Epithelial cell of proximal tubule (primary cell): ENCODE data around the gene BLTP3A. TPM values are rescaled to one million over a fixed set of nuclear protein-coding genes. Genes with fewer than 3 reads are reported as not detected.

Source experiments
- DNase-seq: peaks from one replicate; pipeline ENCODE4 v3.0.0-alpha.2; 2011; ENCODE audit warnings: low read depth
- H3K4me3 ChIP-seq: 2 replicates; pipeline ENCODE4 v1.5.1; 2011; ENCODE audit warnings: low read depth, mild to moderate bottlenecking, low read length
- total RNA-seq: library from RNA; depleted of rRNA; stranded (reverse); fragments of >200 nt; gene quantifications from 2 replicates; pipeline ENCODE4 v1.2.3, GENCODE V29; 2015
- TF ChIP-seq, protein P1 (sequence below): conservative IDR thresholded peaks from 2 replicates; pipeline ENCODE4 v1.5.1; 2012; ENCODE audit warnings: low read depth, mild to moderate bottlenecking, low read length

Gene BLTP3A
- total RNA-seq, 1 donor from 2014 or later, result 6.5 TPM

DNA sequence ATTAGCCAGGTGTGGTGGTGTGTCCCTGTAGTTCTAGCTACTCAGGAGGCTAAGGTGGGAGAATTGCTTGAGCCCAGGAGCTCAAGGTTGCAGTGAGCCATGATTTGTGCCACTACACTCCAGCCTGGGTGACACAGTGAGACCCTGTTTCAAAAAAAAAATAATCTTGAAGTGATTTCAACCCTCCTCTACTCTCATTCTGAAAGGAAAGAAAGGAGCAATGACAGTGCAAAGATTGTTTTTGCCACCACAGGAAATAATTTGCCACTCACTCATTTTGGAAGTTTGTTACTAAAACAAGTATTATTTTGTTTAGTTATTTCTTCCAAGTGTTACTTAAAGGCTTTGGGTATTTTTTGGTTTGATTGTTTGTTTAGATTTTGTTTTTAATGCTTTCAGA is 45.6 kb downstream of the BLTP3A start:
- TF ChIP-seq, protein P1, sequence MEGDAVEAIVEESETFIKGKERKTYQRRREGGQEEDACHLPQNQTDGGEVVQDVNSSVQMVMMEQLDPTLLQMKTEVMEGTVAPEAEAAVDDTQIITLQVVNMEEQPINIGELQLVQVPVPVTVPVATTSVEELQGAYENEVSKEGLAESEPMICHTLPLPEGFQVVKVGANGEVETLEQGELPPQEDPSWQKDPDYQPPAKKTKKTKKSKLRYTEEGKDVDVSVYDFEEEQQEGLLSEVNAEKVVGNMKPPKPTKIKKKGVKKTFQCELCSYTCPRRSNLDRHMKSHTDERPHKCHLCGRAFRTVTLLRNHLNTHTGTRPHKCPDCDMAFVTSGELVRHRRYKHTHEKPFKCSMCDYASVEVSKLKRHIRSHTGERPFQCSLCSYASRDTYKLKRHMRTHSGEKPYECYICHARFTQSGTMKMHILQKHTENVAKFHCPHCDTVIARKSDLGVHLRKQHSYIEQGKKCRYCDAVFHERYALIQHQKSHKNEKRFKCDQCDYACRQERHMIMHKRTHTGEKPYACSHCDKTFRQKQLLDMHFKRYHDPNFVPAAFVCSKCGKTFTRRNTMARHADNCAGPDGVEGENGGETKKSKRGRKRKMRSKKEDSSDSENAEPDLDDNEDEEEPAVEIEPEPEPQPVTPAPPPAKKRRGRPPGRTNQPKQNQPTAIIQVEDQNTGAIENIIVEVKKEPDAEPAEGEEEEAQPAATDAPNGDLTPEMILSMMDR, result no peak
- DNase-seq, result no peak
- H3K4me3 ChIP-seq, result no peak overlapping the region

DNA sequence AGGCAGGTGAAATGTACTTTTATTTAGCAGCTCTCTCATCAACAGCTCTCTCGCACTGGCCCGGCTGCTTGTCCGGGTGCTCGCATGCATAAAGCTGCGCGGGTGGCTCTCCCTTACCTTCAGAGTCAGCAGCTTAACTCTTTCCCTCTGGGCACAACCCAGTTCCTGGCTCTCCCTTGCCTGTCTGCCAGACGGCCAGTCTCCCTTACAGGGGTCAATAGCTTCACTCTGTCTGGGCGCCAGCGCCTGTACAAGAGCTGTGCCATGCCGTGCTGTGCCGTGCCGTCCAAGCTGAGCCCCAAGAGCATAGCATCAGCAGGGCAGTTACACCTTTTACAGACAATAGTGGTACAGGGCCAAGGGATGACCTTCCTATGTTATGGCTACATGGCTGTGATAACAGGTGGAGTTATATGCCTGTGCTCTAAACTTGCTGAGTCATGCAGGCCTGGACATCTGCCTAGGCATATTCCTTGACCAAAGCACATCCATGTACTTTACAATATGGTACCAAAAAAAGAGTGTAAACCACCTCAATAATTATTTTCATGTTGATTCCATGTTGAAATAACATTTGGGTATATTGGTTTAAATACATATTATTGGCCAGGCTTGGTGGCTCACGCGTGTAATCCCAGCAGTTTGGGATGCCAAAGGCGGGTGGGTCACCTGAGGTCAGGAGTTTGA is 47.9 kb downstream of the BLTP3A start:
- DNase-seq, result no peak
- H3K4me3 ChIP-seq, result no peak overlapping the region

More for the DNA sequence above, 47.9 kb downstream of the BLTP3A start:
- TF ChIP-seq, protein P1, result no peak

Other genes starting within 250 kb of the BLTP3A start
- 0.07 TPM in 1 of 2 replicates, not detected in the other for gene SPDEF, start 235.8 kb upstream of the BLTP3A start, total RNA-seq
- 22.0 and 29.8 TPM in 2 replicates for gene ILRUN, start 95.3 kb upstream of the BLTP3A start, total RNA-seq
- gene SNRPC, start 34.6 kb upstream of the BLTP3A start, total RNA-seq, result 214 and 278 TPM in 2 replicates
- 21.7 and 28.1 TPM in 2 replicates for gene TAF11, start 96.0 kb downstream of the BLTP3A start, total RNA-seq
- 12.6 and 17.4 TPM in 2 replicates for gene ANKS1A, start 97.2 kb downstream of the BLTP3A start, total RNA-seq